ENCODE results near the gene PACRG. TPM values are rescaled to one million over a fixed set of nuclear protein-coding genes. Genes with fewer than 3 reads are reported as not detected.

PACRG gene
- total and polyA plus RNA-seq, 3 donors from 2014 or later: 54.0 to 84.6 (median 81.7) TPM

DNA sequence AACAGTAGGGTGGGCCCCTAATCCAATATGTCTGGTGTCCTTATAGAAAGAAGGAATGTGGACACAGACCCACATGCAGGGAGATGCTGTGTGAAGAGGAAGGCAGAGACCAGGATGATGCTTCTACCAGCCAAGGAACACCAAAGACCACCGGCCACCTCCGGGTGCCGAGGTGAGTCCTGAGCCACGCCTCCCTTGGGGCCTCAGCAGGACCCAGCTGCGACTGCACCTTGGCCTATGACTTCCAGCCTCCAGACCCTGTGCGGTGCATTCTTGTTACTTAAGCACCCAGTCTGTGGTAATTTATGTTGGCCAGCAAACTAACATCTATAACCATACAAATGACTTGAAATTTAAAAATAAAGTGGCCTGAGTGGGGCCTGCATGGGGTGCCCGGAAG, 607.3 kb downstream of the PACRG start:
- DNase-seq: no peak
- WGBS, 2 donors: 81 to 86% methylated on average over 7 of the region's 7 CpGs
- TF ChIP-seq, protein P1, sequence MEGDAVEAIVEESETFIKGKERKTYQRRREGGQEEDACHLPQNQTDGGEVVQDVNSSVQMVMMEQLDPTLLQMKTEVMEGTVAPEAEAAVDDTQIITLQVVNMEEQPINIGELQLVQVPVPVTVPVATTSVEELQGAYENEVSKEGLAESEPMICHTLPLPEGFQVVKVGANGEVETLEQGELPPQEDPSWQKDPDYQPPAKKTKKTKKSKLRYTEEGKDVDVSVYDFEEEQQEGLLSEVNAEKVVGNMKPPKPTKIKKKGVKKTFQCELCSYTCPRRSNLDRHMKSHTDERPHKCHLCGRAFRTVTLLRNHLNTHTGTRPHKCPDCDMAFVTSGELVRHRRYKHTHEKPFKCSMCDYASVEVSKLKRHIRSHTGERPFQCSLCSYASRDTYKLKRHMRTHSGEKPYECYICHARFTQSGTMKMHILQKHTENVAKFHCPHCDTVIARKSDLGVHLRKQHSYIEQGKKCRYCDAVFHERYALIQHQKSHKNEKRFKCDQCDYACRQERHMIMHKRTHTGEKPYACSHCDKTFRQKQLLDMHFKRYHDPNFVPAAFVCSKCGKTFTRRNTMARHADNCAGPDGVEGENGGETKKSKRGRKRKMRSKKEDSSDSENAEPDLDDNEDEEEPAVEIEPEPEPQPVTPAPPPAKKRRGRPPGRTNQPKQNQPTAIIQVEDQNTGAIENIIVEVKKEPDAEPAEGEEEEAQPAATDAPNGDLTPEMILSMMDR (IDR thresholded peaks at IDR 0.05): no peak
- no peak for TF ChIP-seq POLR2A (IDR thresholded peaks at IDR 0.05)
- Histone ChIP-seq H3K4me1 (no peaks in the 10 kb centered on the region), H3K36me3 (ENCODE audit: low read depth, missing control alignments) (no peaks in the 10 kb centered on the region), H3K27me3 (no peaks in the 10 kb centered on the region), H3K4me3 (no peak overlapping the region), H3K9me3 (no peaks in the 10 kb centered on the region), H3K27ac (peak overlapping the region in 1 of 2 donors; percentile 66)
- intact Hi-C loops (cut with DNase I; ENCODE audit: low total_unique reads): no loop called here

DNA sequence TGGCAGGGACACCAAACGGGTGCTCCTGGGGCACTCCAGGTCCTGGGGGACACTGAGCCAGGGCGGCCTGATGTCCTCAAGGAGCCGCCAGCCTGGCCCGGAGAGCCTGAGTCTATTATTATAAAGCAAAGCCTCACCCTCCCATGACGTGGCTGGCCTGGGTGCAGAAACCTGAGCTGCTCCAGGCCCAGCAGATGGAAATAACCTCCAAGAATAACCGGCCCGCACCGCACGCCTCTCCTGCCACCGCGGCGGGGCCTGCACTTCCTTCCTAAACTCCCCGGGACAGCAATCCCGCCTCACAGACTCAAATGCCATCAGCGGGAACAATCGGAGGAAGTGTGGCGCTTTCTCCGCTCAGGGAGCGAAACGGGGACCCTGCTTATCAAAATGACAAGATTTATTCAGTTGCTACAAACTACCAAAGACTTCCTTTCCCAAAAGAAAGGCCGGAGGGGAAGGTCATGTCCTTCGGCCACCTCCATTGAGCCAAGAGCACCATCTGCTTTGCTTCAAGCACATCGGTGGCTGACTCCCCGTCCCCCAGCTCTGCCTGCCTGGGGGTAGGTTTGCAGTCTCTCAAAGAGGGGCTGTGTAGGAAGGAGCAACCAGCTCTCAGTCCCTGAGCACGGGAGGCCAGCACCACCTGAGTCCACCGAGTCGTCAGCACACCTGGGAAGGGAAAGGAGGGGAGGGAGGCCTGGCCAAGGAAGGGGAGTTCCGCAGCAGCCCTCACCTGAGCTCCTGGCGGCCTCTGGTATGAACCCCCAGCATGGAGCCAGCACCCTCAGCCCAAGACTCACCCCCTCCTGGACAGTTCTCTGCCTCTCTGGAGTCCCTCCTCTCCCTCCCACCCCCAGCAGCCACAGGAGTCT, 608.1 kb downstream of the PACRG start:
- Histone ChIP-seq H3K9me3 (no peaks in the 10 kb centered on the region), H3K27me3 (no peaks in the 10 kb centered on the region), H3K4me3 (no peak overlapping the region), H3K27ac (peak overlapping the region in 1 of 2 donors; percentile 66), H3K36me3 (ENCODE audit: low read depth, missing control alignments) (no peaks in the 10 kb centered on the region), H3K4me1 (no peaks in the 10 kb centered on the region)
- intact Hi-C loops (cut with DNase I; ENCODE audit: low total_unique reads): no loop called here
- DNase-seq: peak; percentile 45
- 63 to 72% methylated on average over 23 to 29 of the region's 29 CpGs for WGBS, 2 donors
- TF ChIP-seq, protein P1 (IDR thresholded peaks at IDR 0.05): no peak
- TF ChIP-seq POLR2A (IDR thresholded peaks at IDR 0.05): no peak

DNA sequence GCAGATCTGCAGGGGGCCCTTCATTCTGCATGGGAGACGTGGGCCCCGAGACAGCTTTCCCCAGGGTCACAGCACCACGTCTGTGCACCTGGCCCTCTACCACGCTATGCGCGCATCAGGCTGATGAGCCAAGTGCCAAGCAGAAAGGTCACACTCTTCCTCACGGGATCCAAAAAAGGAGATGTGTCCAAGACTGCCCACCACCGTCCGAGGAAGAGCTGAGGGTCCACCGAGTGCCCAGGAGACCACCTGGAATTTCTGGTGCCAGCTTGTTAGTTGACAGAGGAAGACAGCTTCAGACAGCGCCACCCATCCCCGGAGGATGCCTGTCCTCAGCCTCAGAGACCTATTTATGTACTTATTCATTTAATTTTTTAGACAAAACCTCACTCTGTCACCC, 609.2 kb downstream of the PACRG start:
- no peak overlapping the region for H3K27ac ChIP-seq
- intact Hi-C loops (cut with DNase I; ENCODE audit: low total_unique reads): no loop called here
- 94% methylated on average over 7 to 12 of the region's 12 CpGs for whole genome bisulfite sequencing, 2 donors
- H3K4me3 ChIP-seq: no peak overlapping the region
- TF ChIP-seq, protein P1 (IDR thresholded peaks at IDR 0.05): no peak
- TF ChIP-seq POLR2A (IDR thresholded peaks at IDR 0.05): no peak
- no peaks in the 10 kb centered on the region for H3K4me1 ChIP-seq
- H3K36me3 ChIP-seq (ENCODE audit: low read depth, missing control alignments): no peaks in the 10 kb centered on the region
- DNase-seq: no peak
- H3K27me3 ChIP-seq: no peaks in the 10 kb centered on the region
- H3K9me3 ChIP-seq: no peaks in the 10 kb centered on the region

DNA sequence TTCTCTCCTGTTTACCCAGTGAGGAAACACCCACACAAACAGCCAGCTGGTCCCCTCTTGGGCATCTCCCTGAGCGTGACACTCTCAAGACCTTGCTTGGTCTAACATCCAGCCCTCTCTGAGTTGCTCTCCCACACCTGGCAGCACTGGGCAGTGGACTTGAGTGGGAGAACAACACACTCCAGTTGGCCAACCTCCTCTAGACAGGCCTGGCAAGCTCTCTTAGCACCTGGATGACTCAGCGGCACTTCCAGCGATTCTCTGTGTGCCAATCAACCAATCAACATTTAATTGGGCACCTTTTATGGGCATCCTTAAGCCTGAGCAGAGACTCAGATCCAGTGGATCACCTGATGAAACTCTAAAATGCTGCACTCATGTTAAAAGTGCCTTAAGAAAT, 610.2 kb downstream of the PACRG start:
- intact Hi-C loops (cut with DNase I; ENCODE audit: low total_unique reads): no loop called here
- H3K4me1 ChIP-seq: no peaks in the 10 kb centered on the region
- H3K36me3 ChIP-seq (ENCODE audit: low read depth, missing control alignments): no peaks in the 10 kb centered on the region
- H3K9me3 ChIP-seq: no peaks in the 10 kb centered on the region
- WGBS, 2 donors: 76 to 83% methylated on average over 3 of the region's 3 CpGs
- no peak overlapping the region for H3K27ac ChIP-seq
- TF ChIP-seq, protein P1 (IDR thresholded peaks at IDR 0.05): no peak
- TF ChIP-seq POLR2A (IDR thresholded peaks at IDR 0.05): no peak
- H3K27me3 ChIP-seq: no peaks in the 10 kb centered on the region
- no peak overlapping the region for H3K4me3 ChIP-seq
- no peak for DNase-seq

Data from testis (tissue), 3 donors.